Activated naive CD4-positive, alpha-beta T cell (primary cell): Measurements from ENCODE around the gene IFRD1.

Source experiments
- DNase-seq, 4 experiments: peaks; one replicate each; lab custom pipeline; 2025; lab: John Stamatoyannopoulos, UW

The IFRD1 gene

DNA sequence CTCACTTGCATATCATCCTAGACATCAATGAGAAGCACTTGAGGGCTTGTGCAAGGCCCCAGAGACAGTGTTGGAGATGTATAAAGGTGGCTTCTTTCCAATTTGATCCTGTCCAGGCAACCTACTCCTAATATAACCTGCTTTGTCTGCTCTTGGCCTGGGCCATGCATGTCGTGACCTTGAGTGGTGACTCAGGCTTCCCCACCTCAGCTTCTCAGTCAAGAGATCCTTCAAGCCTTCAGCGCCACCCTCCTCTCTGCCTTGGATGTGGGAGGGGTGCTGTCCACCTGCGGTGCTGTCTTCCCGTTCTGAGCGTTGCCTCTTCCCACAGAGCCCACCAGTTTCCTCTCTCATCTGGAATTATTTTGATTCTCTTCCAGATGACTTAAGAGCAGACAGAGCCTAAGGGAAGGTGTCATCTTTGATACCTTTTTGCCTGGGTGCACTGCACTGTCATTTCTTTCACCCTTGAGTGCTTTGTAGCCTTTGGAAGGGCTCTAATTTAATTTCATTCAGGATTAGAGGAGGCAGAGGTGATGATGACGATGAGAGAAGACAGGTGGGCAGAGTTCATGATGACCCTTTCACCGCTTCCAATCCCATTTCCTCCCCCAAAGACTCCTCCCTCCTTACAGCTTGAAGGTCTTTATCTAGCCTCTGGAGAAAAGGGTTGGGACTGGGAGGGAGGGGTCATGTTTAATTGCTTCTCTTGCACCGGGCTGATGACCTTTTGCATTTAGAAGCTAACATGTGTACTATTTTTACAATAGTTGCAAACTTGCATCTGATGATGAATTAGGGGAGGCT lies 37.4 kb downstream of the IFRD1 start:
- no peak for DNase-seq

DNA sequence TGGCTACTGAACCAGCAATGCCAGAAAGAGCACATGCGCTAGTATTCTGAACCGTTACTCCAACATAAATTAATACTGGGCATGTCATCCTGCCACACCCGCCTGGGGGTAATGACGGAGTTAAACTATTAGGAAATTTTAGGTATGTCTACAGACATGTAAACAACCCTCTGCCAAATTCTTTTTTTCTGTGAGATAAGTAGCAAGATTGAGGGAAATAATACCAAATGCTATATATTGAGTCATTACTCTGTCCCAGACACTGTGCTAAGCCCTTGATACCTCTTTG lies 37.9 kb downstream of the IFRD1 start:
- DNase-seq, result no peak

DNA sequence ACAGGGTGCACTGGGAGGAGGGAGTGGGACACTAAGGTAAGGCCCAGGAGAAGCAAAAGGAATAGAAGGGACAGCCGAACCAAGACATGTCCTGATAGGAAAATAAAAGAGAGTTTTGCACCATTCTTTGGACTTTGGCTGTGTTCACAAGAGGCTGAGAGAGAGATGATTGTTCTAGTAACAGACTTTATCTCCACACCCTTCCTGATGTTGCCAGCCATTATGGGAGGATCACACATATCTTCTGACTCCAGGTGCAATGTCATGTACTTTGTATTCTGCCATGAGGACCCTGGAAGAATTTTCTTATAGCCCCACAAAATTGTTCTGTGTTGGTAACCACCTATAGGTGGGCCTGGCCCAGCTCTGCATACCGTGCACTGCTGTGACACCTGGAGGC lies 41.9 kb downstream of the IFRD1 start:
- DNase-seq, result no peak

GRCh38 chr7:112494656-112495055 lies 44.4 kb downstream of the IFRD1 start:
- no peak for DNase-seq

GRCh38 chr7:112495156-112495788 lies 45.0 kb downstream of the IFRD1 start:
- DNase-seq, result no peak

DNA sequence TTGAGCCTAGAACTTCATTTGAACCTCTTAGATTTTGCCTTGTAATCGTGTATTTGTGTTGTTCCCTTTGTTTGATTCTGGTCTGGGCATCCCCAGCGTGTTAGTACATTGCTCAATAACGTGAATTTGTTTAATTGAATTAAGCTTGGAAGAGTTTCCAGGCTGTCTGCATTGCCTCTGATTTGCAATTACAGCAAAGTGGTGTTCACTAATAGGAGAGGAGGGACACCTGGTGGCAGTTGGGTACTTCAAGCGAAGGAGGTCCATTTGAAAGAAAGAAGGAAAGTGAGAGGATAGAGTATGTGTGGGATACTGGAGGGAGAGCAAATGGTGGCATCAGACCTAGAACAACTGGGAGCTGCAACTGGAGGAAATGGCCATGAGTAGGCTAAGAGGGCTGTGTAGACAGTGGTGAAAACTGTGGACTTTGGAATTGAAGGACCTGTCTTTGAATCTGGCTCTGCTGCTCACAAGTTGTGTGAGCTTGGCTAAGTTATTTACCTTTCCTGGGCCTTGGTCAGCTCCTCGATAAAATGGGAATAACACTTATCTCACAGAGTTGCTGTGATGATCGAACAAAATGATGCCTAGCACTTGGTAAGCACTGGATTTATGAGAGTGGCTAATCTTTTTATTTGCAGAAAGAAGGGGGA lies 45.7 kb downstream of the IFRD1 start:
- peak in 2 of 4 experiments; percentile 1 to 5 for DNase-seq

DNA sequence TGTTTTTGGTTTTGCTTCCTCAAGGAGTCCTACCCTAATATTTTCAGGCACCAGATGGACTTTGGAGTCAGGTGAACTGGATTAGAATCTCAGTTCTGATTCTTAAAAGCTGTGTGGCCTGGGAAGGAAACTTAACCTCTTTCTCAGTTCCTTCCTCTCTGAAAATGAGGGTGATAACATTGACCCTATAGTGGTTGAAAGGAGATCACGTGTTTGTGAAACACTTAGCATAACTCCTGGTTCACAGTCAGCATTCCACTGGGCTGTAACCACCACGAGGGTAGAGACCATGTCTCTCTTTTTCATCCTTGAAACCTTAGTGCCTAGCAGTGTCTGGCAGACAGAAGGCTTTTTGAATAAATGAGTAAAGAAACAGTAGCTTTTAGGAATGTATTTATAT lies 47.2 kb downstream of the IFRD1 start:
- DNase-seq, result no peak

DNA sequence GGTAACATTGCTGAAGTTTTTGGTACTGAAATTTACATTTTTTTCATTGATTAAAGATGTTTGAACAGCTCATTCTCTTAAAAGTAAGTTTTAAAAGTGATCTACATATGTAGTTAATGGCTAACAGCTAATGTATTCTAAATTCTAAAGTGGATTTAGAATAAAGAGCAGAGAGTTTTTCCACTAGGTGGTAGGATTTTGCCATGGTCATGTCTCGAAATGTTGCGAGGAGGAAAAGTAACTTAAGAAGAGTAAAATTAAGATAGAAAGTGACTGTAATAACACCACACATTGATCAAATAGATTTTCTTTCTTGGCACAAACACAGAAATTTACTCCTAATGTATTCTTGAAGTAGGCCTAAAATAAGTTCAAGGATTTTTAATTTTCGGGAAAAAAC lies 50.4 kb downstream of the IFRD1 start:
- DNase-seq, result no peak

GRCh38 chr7:112501801-112502503 lies 51.7 kb downstream of the IFRD1 start:
- no peak for DNase-seq

GRCh38 chr7:112502700-112503099 lies 52.4 kb downstream of the IFRD1 start:
- DNase-seq, result no peak

DNA sequence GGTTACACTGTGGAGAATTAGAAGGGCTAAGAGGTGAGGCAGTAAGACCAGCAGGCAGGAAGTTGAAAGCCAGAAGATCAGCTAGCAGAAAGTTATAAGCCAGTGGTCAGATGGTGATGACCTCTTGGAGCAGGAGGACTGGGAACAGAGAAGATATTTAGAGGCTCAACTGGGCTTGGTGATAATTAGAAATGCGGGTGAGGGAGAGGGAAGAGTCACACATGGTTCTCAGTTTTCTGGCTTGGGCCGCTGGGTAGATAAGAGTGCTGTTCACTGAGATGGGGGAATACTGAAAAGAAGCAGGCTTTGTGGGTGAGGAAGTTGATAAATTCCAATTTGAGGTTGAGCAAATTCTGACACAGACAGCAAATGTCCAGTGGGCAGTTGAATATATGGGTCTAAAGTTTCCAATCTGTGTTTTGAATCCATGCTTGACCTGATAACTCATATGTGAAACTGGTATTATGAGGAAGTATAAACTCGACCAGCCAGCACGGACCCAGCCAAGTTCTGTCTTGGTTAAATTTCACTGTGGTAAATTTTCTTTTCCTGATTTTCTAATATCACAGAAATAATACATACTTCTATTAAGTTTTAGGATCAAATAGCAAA lies 53.2 kb downstream of the IFRD1 start:
- DNase-seq, result no peak

- no peak for DNase-seq
These were observed 53.9 kb downstream of the IFRD1 start for GRCh38 chr7:112504093-112504695.

DNA sequence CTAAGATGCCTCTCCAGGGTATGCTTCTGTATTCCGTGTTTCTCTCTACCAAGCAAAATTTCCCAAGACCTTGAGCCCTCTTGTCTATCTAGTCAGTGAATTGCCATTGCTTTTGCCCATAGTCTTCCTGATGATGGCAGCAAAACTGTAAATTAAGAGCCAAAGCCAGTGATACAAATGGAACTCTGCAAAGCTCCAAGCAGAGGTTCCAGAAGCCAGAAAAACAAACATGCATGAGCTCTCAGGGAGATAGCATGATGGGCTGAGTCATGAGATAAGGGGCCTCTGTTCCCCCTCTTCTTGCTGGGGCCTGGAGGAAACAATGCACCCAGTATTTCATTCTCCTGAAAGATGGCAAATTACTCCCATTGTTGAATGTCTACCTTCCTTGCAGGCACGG lies 55.2 kb downstream of the IFRD1 start:
- no peak for DNase-seq

- no peak for DNase-seq
These were observed 58.1 kb downstream of the IFRD1 start for GRCh38 chr7:112508404-112508803.

- no peak for DNase-seq
These were observed 59.1 kb downstream of the IFRD1 start for GRCh38 chr7:112509402-112509801.

DNA sequence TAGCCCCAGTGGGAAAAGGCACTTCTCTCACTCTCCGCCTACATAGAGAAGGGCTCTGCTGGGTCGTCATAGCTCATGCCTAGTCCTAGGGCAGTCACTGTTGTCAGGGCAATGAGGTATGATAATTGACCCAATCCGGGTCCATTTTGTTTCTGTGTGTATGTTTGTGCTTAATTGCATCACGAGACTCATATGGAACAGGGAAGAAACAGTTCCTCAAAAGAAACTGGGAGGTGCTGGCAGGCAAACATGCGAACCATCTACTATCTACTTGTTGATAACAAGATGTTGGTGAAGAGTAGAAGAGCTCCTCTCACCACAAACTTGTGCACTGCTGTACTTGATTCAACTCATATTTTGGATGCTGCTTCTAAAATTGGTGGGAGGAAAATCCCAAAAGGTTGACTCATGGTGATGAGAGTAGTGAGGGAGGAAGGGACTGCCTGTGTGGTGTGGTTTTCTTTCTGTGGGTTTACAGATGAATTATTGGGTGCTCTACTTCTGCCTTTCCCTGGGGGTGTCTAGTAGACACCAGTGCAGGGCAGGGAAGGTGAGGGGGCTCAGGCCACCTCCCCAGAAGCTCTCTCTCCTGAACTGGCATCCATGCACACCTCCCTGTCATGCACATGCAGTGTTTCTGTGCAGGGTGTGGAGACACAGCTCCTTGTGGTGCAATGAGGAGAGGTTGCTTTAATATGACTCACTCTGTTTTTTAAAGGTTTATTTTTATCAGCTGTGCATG lies 59.9 kb downstream of the IFRD1 start:
- no peak for DNase-seq

- no peak for DNase-seq
These were observed 60.5 kb downstream of the IFRD1 start for GRCh38 chr7:112510743-112511110.

DNA sequence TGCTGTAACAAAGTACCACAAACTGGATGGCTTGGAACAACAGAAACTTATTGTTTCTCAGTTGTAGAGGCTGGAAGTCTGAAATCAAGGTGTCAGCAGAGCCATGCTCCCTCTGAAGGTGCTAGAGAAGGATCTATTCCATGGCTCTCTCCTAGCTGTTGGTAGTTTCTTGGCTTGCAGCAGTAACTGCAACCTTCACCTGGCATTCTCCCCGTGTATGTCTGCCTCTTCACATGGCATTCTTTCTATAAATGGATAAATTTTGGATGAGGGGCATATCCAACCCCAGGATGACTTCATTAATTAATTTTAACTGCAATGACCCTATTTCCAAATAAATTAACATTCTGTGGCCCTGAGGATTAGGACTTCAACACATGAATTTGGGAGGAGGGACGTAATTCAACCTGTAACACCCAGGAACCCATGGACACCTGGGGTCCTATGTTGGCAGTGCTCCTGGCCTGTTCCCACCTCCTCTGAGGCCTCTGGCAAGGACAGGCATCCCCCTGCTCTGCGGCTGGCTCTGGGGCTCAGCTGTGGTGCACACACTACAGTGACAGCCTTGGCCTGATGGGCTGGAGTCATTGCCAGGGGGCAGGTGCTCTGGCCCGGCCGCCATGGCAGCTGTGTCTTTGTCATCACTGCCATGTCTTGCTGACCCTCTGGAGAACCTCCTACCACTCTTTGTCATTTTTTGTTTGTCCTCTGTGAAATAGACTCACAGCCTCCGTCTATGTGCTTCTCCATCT lies 61.4 kb downstream of the IFRD1 start:
- DNase-seq, result no peak

GRCh38 chr7:112512451-112513210 lies 62.4 kb downstream of the IFRD1 start:
- DNase-seq, result no peak

GRCh38 chr7:112515989-112516388 lies 65.7 kb downstream of the IFRD1 start:
- no peak for DNase-seq
